PC-9 (cell line): ENCODE data around the gene AP3B1.
"Not testable (repeated sequence)": the region's sequence is repeated elsewhere in the genome, so short reads cannot be mapped to it uniquely, and the experiment has no call there.

Source experiments
- EZH2 ChIP-seq: fragments of 200-600 bp; sonication (generic); IDR thresholded peaks from 2 replicates; pipeline ENCODE4 v1.8.0; 2017; ENCODE audit warnings: antibody characterized with exemption, low read depth
- TF ChIP-seq, protein P1 (sequence below): fragments of 200-600 bp; sonication (generic); conservative IDR thresholded peaks from 2 replicates; pipeline ENCODE4 v1.6.1; 2017; ENCODE audit warnings: mixed run types, antibody characterized with exemption, mild to moderate bottlenecking, moderate library complexity

DNA sequence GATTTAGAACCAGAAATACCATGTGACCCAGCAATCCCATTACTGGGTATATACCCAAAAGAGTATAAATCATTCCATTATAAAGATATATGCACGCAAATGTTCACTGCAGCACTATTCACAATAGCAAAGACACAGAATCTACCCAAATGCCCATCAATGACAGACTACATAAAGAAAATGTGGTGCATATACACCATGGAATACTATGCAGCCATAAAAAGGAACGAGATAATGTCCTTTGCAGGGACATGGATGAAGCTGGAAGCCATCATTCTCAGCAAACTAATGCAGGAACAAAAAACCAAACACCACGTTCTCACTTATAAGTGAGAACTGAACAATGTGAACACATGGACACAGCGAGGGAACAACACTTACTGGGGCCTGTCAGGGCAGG, 105.8 kb downstream of the AP3B1 start:
- TF ChIP-seq, protein P1, sequence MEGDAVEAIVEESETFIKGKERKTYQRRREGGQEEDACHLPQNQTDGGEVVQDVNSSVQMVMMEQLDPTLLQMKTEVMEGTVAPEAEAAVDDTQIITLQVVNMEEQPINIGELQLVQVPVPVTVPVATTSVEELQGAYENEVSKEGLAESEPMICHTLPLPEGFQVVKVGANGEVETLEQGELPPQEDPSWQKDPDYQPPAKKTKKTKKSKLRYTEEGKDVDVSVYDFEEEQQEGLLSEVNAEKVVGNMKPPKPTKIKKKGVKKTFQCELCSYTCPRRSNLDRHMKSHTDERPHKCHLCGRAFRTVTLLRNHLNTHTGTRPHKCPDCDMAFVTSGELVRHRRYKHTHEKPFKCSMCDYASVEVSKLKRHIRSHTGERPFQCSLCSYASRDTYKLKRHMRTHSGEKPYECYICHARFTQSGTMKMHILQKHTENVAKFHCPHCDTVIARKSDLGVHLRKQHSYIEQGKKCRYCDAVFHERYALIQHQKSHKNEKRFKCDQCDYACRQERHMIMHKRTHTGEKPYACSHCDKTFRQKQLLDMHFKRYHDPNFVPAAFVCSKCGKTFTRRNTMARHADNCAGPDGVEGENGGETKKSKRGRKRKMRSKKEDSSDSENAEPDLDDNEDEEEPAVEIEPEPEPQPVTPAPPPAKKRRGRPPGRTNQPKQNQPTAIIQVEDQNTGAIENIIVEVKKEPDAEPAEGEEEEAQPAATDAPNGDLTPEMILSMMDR = not testable (repeated sequence)
- not testable (repeated sequence) for TF ChIP-seq EZH2
